ENCODE measurements around the gene TEX47.

DNA sequence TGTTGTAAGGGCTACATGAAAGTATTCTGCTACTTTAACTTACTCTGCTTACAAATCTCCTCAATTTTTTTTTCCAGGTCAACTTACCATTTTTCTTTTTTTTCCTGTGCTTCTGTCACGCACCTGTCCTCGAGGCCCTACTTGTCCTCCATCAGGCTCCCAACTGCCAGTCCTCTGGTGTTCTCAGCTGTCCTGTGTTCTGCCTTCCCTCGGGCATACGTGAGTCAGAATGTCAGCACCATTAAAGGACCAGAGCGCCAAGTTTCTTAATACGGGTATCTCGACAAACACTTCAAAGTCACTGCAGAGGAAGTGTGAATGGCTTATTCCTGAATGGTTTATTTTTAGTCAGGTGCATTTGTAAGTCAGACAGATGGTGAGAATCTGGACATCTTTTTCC is at the start of gene TEX47:
- TF ChIP-seq CTCF (conservative IDR thresholded peaks at IDR 0.05 in 1 of 2, IDR thresholded peaks at IDR 0.05 in 1 of 2; ENCODE audit: low read depth in 1 of 2, low read length in 2 of 2), result no peak
- TF ChIP-seq EZH2 (IDR thresholded peaks at IDR 0.05; ENCODE audit: low read length, missing control alignments), result no peak

Measured in fibroblast of lung (primary cell).